22Rv1 (cell line): ENCODE data around the gene SV2A.

ENCODE experiments used
- ZFX ChIP-seq: fragments of 450-650 bp; IDR thresholded peaks from 2 replicates; pipeline ENCODE4 v1.6.1; 2017; ENCODE audit warnings: antibody characterized with exemption, borderline replicate concordance
- TF ChIP-seq, protein P1 (sequence below): fragments of 450-650 bp; IDR thresholded peaks from 2 replicates; pipeline ENCODE4 v1.5.1; 2017; ENCODE audit warnings: mild to moderate bottlenecking

DNA sequence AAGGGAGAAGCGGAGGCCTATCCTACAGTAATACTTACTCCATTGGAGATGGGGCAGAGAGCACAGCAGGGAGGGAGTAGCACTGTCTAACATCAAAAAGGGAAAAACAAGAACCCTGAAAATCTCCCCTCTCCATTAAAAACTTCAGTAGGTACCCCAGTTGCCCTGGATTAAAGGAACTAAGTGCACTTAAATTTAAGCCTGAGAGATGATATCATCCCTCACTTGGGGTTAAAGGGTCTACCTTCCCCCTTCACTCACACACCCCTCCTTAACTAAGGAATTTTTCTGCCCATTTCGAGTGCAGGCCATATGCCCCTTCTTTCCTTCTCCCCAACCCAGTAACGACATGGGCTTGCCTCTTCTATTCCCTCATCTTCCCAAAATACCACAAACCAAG lies 22.8 kb upstream of the SV2A start:
- TF ChIP-seq, protein P1, sequence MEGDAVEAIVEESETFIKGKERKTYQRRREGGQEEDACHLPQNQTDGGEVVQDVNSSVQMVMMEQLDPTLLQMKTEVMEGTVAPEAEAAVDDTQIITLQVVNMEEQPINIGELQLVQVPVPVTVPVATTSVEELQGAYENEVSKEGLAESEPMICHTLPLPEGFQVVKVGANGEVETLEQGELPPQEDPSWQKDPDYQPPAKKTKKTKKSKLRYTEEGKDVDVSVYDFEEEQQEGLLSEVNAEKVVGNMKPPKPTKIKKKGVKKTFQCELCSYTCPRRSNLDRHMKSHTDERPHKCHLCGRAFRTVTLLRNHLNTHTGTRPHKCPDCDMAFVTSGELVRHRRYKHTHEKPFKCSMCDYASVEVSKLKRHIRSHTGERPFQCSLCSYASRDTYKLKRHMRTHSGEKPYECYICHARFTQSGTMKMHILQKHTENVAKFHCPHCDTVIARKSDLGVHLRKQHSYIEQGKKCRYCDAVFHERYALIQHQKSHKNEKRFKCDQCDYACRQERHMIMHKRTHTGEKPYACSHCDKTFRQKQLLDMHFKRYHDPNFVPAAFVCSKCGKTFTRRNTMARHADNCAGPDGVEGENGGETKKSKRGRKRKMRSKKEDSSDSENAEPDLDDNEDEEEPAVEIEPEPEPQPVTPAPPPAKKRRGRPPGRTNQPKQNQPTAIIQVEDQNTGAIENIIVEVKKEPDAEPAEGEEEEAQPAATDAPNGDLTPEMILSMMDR = no peak
- TF ChIP-seq ZFX = no peak
